SK-N-SH treated with all-trans-retinoic acid at 6 μM for 48 hours (cell line): Measurements from ENCODE around the gene CYP39A1.

Source experiments
- ATAC-seq: fragments of 200-7000 bp; cut with Tn5 transposase; 3 replicates; pipeline ENCODE4 v1.9.1; 2020; ENCODE audit warnings: mild to moderate bottlenecking, moderate library complexity
- ARNTL ChIP-seq: fragments of 450-650 bp; formaldehyde crosslinking; IDR thresholded peaks from 2 replicates; pipeline ENCODE4 v1.5.0; 2020; ENCODE audit warnings: low read depth, mild to moderate bottlenecking, moderate library complexity, borderline replicate concordance
- BACH2 ChIP-seq: fragments of 250-450 bp; sonication (Bioruptor Pico); IDR thresholded peaks from 2 replicates; pipeline ENCODE4 v1.9.0; 2021; ENCODE audit warnings: mild to moderate bottlenecking, borderline replicate concordance
- CSDC2 ChIP-seq: fragments of 250-450 bp; sonication (Bioruptor Pico); IDR thresholded peaks from 2 replicates; pipeline ENCODE4 v1.5.0; 2020; ENCODE audit warnings: mild to moderate bottlenecking, moderate library complexity
- ESRRG ChIP-seq: fragments of 250-450 bp; sonication (Bioruptor Pico); IDR thresholded peaks from 2 replicates; pipeline ENCODE4 v1.6.1; 2021; ENCODE audit warnings: mild to moderate bottlenecking
- GLIS3 ChIP-seq: fragments of 250-450 bp; sonication (Bioruptor Pico); IDR thresholded peaks from 2 replicates; pipeline ENCODE4 v1.5.0; 2020; ENCODE audit warnings: mild to moderate bottlenecking, moderate library complexity
- OSR1 ChIP-seq: fragments of 250-450 bp; sonication (Bioruptor Pico); IDR thresholded peaks from 2 replicates; pipeline ENCODE4 v1.8.0; 2022; ENCODE audit warnings: moderate library complexity, mild to moderate bottlenecking, inconsistent platforms
- PPARA ChIP-seq: fragments of 250-450 bp; sonication (Bioruptor Pico); IDR thresholded peaks from 2 replicates; pipeline ENCODE4 v1.5.0; 2020; ENCODE audit warnings: mild to moderate bottlenecking, borderline replicate concordance
- RARB ChIP-seq: fragments of 250-450 bp; sonication (Bioruptor Pico); IDR thresholded peaks from 2 replicates; pipeline ENCODE4 v1.8.0; 2021; ENCODE audit warnings: mild to moderate bottlenecking, moderate library complexity
- SNAI2 ChIP-seq: fragments of 250-450 bp; sonication (Bioruptor Pico); IDR thresholded peaks from 2 replicates; pipeline ENCODE4 v1.5.0; 2020; ENCODE audit warnings: mild to moderate bottlenecking, moderate library complexity
- TCF4 ChIP-seq: fragments of 250-450 bp; sonication (Bioruptor Pico); IDR thresholded peaks from 2 replicates; pipeline ENCODE4 v1.8.0; 2021; ENCODE audit warnings: mild to moderate bottlenecking, moderate library complexity, borderline replicate concordance
- ZC3H10 ChIP-seq: fragments of 250-450 bp; sonication (Bioruptor Pico); IDR thresholded peaks from 2 replicates; pipeline ENCODE4 v1.5.1; 2021; ENCODE audit warnings: mild to moderate bottlenecking, moderate library complexity
- ZFP3 ChIP-seq: fragments of 250-450 bp; sonication (Bioruptor Pico); IDR thresholded peaks from 2 replicates; pipeline ENCODE4 v1.5.0; 2020; ENCODE audit warnings: mild to moderate bottlenecking, moderate library complexity
- ZFP30 ChIP-seq: fragments of 450-650 bp; formaldehyde crosslinking; IDR thresholded peaks from 2 replicates; pipeline ENCODE4 v1.5.0; 2022; ENCODE audit warnings: mild to moderate bottlenecking, moderate library complexity
- ZNF565 ChIP-seq: fragments of 450-650 bp; formaldehyde crosslinking; conservative IDR thresholded peaks from 2 replicates; pipeline ENCODE4 v1.5.0; 2020; ENCODE audit warnings: low read depth, mild to moderate bottlenecking, moderate library complexity
- ZNF70 ChIP-seq: fragments of 450-650 bp; formaldehyde crosslinking; IDR thresholded peaks from 2 replicates; pipeline ENCODE4 v1.5.0; 2020; ENCODE audit warnings: mild to moderate bottlenecking, moderate library complexity
- ZNF8 ChIP-seq: fragments of 450-650 bp; formaldehyde crosslinking; IDR thresholded peaks from 2 replicates; pipeline ENCODE4 v1.5.0; 2020; ENCODE audit warnings: mild to moderate bottlenecking, moderate library complexity
- TF ChIP-seq, protein P1 (sequence below): fragments of 250-450 bp; sonication (Bioruptor Pico); IDR thresholded peaks from 2 replicates; pipeline ENCODE4 v1.5.0; 2020; ENCODE audit warnings: mild to moderate bottlenecking, moderate library complexity
- TF ChIP-seq, protein P2 (sequence below): fragments of 250-450 bp; sonication (Bioruptor Pico); IDR thresholded peaks from 2 replicates; pipeline ENCODE4 v1.8.0; 2020; ENCODE audit warnings: mild to moderate bottlenecking, moderate library complexity, borderline replicate concordance
- TF ChIP-seq, protein P3 (sequence below): fragments of 250-450 bp; sonication (Bioruptor Pico); IDR thresholded peaks from 2 replicates; pipeline ENCODE4 v1.5.1; 2020; ENCODE audit warnings: low read depth, mild to moderate bottlenecking, moderate library complexity
- TF ChIP-seq, protein P4 (sequence below): fragments of 250-450 bp; sonication (Bioruptor Pico); IDR thresholded peaks from 2 replicates; pipeline ENCODE4 v1.8.0; 2021; ENCODE audit warnings: low read depth, mild to moderate bottlenecking, moderate library complexity, borderline replicate concordance

CYP39A1 gene

DNA sequence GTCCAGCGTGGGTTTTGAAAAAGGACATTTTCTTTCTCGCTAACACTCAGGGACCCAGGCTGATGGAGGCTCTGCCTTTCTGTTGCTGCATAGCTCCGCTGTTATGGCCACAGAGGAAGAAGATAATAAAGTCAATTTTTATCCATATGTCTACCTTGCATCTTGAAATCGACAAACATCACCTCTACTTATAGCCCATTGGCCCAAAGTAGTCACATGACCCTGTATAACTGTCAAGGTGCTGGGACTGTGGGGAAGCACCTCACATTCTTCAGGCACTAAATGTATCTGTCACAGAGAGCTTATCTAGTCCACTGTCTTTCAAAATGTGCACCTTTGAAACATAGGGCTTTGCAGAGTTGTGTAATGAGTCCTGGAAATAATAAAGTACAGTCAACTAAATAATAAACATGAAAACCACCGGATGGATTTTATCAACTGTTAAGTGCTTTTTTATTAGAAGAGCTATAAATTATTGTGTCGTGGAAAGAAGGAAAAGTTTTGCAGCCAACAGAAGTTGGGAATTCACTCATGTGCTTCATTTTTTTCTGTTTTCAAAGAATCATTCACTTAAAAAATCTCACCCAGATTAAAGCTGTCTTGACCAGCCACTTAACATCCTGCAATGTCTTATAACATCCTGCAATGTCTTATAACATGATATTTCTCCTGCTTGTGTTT, 113.7 kb downstream of the CYP39A1 start:
- ATAC-seq: no peak
- TF ChIP-seq ZNF565 (no peak), ESRRG (no peak), PPARA (CRISPR knock-in tag) (no peak), ARNTL (no peak), TCF4 (CRISPR knock-in tag) (no peak), SNAI2 (CRISPR knock-in tag) (no peak), OSR1 (no peak), ZNF70 (CRISPR knock-in tag) (no peak), BACH2 (no peak), ZFP3 (CRISPR knock-in tag) (no peak), RARB (CRISPR knock-in tag) (no peak), ZNF8 (CRISPR knock-in tag) (no peak), CSDC2 (CRISPR knock-in tag) (no peak), ZFP30 (CRISPR knock-in tag) (no peak), ZC3H10 (CRISPR knock-in tag) (no peak)
- TF ChIP-seq, protein P1, sequence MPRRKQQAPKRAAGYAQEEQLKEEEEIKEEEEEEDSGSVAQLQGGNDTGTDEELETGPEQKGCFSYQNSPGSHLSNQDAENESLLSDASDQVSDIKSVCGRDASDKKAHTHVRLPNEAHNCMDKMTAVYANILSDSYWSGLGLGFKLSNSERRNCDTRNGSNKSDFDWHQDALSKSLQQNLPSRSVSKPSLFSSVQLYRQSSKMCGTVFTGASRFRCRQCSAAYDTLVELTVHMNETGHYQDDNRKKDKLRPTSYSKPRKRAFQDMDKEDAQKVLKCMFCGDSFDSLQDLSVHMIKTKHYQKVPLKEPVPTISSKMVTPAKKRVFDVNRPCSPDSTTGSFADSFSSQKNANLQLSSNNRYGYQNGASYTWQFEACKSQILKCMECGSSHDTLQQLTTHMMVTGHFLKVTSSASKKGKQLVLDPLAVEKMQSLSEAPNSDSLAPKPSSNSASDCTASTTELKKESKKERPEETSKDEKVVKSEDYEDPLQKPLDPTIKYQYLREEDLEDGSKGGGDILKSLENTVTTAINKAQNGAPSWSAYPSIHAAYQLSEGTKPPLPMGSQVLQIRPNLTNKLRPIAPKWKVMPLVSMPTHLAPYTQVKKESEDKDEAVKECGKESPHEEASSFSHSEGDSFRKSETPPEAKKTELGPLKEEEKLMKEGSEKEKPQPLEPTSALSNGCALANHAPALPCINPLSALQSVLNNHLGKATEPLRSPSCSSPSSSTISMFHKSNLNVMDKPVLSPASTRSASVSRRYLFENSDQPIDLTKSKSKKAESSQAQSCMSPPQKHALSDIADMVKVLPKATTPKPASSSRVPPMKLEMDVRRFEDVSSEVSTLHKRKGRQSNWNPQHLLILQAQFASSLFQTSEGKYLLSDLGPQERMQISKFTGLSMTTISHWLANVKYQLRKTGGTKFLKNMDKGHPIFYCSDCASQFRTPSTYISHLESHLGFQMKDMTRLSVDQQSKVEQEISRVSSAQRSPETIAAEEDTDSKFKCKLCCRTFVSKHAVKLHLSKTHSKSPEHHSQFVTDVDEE (CRISPR knock-in tag): no peak
- TF ChIP-seq, protein P2, sequence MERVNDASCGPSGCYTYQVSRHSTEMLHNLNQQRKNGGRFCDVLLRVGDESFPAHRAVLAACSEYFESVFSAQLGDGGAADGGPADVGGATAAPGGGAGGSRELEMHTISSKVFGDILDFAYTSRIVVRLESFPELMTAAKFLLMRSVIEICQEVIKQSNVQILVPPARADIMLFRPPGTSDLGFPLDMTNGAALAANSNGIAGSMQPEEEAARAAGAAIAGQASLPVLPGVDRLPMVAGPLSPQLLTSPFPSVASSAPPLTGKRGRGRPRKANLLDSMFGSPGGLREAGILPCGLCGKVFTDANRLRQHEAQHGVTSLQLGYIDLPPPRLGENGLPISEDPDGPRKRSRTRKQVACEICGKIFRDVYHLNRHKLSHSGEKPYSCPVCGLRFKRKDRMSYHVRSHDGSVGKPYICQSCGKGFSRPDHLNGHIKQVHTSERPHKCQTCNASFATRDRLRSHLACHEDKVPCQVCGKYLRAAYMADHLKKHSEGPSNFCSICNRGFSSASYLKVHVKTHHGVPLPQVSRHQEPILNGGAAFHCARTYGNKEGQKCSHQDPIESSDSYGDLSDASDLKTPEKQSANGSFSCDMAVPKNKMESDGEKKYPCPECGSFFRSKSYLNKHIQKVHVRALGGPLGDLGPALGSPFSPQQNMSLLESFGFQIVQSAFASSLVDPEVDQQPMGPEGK: no peak

DNA sequence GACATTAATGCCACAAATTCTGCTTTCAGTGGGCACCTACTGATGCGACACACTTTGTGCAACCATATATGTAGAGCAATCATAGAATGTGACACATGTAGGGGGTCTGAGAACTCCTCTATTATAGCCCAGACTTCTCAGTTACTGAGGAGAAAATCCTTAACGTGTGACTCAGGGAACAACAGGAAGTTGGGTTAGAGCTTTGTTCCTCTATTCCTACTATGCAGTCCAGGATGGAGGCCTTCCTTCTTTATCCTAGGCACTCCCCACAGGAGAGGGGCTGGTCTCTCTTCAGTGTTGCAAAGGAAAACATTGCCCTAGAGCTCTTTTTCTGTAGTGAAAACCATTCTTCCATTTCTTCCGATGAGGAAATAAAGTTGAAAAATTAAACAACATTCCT, 121.7 kb downstream of the CYP39A1 start:
- no peak for TF ChIP-seq ZNF8 (CRISPR knock-in tag)
- TF ChIP-seq ZFP30 (CRISPR knock-in tag): no peak
- TF ChIP-seq ZC3H10 (CRISPR knock-in tag): no peak
- TF ChIP-seq GLIS3 (CRISPR knock-in tag): no peak
- TF ChIP-seq TCF4 (CRISPR knock-in tag): no peak
- no peak for TF ChIP-seq PPARA (CRISPR knock-in tag)
- TF ChIP-seq ESRRG: no peak
- no peak for ATAC-seq

DNA sequence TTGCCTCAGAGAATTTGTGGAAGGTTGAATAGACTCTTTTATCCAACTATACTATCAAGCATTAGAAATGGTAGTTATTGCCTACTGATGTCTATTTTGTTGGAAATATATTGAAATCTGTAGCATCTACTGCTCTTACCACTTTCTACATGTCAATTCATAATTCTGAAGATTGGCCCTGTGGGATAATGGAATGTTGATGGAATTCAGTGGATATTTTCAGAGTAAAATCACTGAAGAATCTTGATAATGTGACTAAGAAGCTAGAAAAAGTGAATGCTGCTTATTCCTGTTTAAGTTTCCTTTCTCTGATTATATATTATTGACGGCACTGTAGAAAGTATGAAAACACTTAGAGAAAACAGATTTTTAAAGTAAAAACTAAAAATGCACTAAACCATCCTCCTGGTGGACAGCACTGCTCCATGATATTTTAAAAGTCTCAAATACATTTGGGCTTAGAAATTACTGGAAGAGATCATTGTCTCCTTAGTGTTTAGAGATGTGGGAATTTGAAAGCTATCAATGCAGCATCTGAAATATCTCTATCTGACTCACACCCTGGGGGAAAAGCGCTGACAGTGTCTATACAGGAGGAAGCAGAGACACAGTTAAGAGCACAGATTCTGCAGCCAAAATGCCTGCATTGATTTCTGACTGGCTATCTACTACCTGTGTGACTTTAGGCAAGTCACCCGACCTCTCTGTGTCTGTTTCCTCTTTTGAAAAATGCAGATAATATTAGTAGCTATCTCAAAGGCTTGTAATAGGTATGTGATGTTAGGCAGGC, 123.5 kb downstream of the CYP39A1 start:
- TF ChIP-seq ZC3H10 (CRISPR knock-in tag): no peak
- no peak for TF ChIP-seq TCF4 (CRISPR knock-in tag)
- no peak for TF ChIP-seq OSR1
- no peak for TF ChIP-seq BACH2
- TF ChIP-seq, protein P2: no peak
- TF ChIP-seq ZNF8 (CRISPR knock-in tag): no peak
- TF ChIP-seq, protein P3, sequence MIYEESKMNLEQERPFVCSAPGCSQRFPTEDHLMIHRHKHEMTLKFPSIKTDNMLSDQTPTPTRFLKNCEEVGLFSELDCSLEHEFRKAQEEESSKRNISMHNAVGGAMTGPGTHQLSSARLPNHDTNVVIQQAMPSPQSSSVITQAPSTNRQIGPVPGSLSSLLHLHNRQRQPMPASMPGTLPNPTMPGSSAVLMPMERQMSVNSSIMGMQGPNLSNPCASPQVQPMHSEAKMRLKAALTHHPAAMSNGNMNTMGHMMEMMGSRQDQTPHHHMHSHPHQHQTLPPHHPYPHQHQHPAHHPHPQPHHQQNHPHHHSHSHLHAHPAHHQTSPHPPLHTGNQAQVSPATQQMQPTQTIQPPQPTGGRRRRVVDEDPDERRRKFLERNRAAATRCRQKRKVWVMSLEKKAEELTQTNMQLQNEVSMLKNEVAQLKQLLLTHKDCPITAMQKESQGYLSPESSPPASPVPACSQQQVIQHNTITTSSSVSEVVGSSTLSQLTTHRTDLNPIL (CRISPR knock-in tag): no peak
- no peak for TF ChIP-seq ZNF70 (CRISPR knock-in tag)
- TF ChIP-seq, protein P4, sequence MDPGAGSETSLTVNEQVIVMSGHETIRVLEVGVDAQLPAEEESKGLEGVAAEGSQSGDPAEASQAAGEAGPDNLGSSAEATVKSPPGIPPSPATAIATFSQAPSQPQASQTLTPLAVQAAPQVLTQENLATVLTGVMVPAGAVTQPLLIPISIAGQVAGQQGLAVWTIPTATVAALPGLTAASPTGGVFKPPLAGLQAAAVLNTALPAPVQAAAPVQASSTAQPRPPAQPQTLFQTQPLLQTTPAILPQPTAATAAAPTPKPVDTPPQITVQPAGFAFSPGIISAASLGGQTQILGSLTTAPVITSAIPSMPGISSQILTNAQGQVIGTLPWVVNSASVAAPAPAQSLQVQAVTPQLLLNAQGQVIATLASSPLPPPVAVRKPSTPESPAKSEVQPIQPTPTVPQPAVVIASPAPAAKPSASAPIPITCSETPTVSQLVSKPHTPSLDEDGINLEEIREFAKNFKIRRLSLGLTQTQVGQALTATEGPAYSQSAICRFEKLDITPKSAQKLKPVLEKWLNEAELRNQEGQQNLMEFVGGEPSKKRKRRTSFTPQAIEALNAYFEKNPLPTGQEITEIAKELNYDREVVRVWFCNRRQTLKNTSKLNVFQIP (CRISPR knock-in tag): no peak
- no peak for TF ChIP-seq PPARA (CRISPR knock-in tag)
- TF ChIP-seq, protein P1 (CRISPR knock-in tag): no peak
- no peak for TF ChIP-seq SNAI2 (CRISPR knock-in tag)
- no peak for TF ChIP-seq ZFP30 (CRISPR knock-in tag)
- ATAC-seq: no peak
